HCT116 (cell line): ENCODE results near the gene HEATR5A. TPM values are rescaled to one million over a fixed set of nuclear protein-coding genes. Genes with fewer than 3 reads are reported as not detected.

Source experiments
- ATAC-seq: fragments of 200-7000 bp; cut with Tn5 transposase; 2 replicates; pipeline ENCODE4 v1.9.1; 2020; ENCODE audit warnings: mild to moderate bottlenecking, moderate library complexity
- BruUV-seq: library from RNA; stranded (reverse); fragments of 400-500 nt; replicated peaks from 2 replicates; lab custom pipeline; 2021; lab: Mats Ljungman, UMichigan
- CTCF ChIA-PET: fragments of 300-600 bp; sonication (Branson Sonifier 250); formaldehyde crosslinking; loops from one replicate; lab custom pipeline; 2021; ENCODE audit warnings: antibody characterized with exemption; lab: Charles Lee
- POLR2A ChIA-PET: fragments of 300-600, 350-600 bp; sonication (Branson Sonifier 250); formaldehyde crosslinking; loops from one replicate; lab custom pipeline; 2021; ENCODE audit warnings: antibody characterized with exemption; lab: Charles Lee
- RAD21 ChIA-PET, 2 experiments: fragments of 300-600 bp; sonication (Branson Sonifier 250); formaldehyde crosslinking; loops; one replicate each; lab custom pipeline; 2023; ENCODE audit warnings: low total read pairs in 2 of 2; ENCODE audit not compliant: uncharacterized antibody in 2 of 2, unreplicated experiment in 2 of 2, low non-redundant PET in 1 of 2; lab: Charles Lee
- DNase-seq: peaks from one replicate; pipeline ENCODE4 v3.0.0-alpha.2; 2010; ENCODE audit warnings: low read depth, low spot score
- H2AFZ ChIP-seq: fragments of 200-600 bp; shearing (Covaris generic), sonication (generic); 2 replicates; pipeline ENCODE4 v1.6.1; 2017; ENCODE audit warnings: low read depth, mixed run types, mixed read lengths, antibody characterized with exemption, low read length; ENCODE audit not compliant: poor library complexity, severe bottlenecking
- H3K27ac ChIP-seq: 2 replicates; pipeline ENCODE4 v1.5.1; 2012; ENCODE audit warnings: low read depth, low read length
- H3K27me3 ChIP-seq: fragments of 200-600 bp; sonication (generic); 2 replicates; pipeline ENCODE4 v1.6.1; 2016; ENCODE audit warnings: mixed run types, low read length, mixed read lengths; ENCODE audit not compliant: insufficient read depth
- H3K36me3 ChIP-seq, 2 experiments: fragments of 200-500 bp in 1 of 2; fragments of 200-600 bp in 1 of 2; sonication (Bioruptor generic) in 1 of 2; sonication (generic) in 1 of 2; 2 replicates each; pipeline versions ENCODE4 v1.5.1 to v1.6.1; 2014 to 2016; ENCODE audit warnings: low read length in 2 of 2, inconsistent platforms in 1 of 2, mixed read lengths in 1 of 2, mixed run types in 1 of 2; ENCODE audit not compliant: insufficient read depth in 2 of 2, control insufficient read depth in 1 of 2
- H3K4me1 ChIP-seq, 2 experiments: fragments of 200-600 bp in 1 of 2; sonication (generic) in 1 of 2; 2 replicates each; pipeline versions ENCODE4 v1.5.1 to v1.6.1; 2012 to 2017; ENCODE audit warnings: low read length in 2 of 2, inconsistent platforms in 1 of 2, mild to moderate bottlenecking in 1 of 2, mixed read lengths in 1 of 2, mixed run types in 1 of 2, moderate library complexity in 1 of 2; ENCODE audit not compliant: insufficient read depth in 2 of 2, control insufficient read depth in 1 of 2
- H3K4me2 ChIP-seq: fragments of 200-600 bp; sonication (generic); 2 replicates; pipeline ENCODE4 v1.6.1; 2017; ENCODE audit warnings: mixed run types, low read length, mixed read lengths
- H3K4me3 ChIP-seq, 2 experiments: fragments of 200-600 bp in 1 of 2; sonication (generic) in 1 of 2; replicated peaks in 1 of 2; 2 replicates each; pipeline ENCODE4 v1.5.1; 2011 to 2016; ENCODE audit warnings: low read length in 2 of 2, control low read depth in 1 of 2, low read depth in 1 of 2, mild to moderate bottlenecking in 1 of 2, mixed read lengths in 1 of 2, mixed run types in 1 of 2
- H3K79me2 ChIP-seq: fragments of 200-600 bp; sonication (generic); 2 replicates; pipeline ENCODE4 v1.6.1; 2017; ENCODE audit warnings: mild to moderate bottlenecking, mixed run types, low read length, moderate library complexity, mixed read lengths; ENCODE audit not compliant: insufficient read depth
- H3K9ac ChIP-seq: fragments of 200-600 bp; sonication (generic); 2 replicates; pipeline ENCODE4 v1.6.1; 2016; ENCODE audit warnings: low read length, mixed read lengths
- H3K9me2 ChIP-seq: fragments of 200-600 bp; sonication (generic), shearing (Covaris generic); 2 replicates; pipeline ENCODE4 v1.6.1; 2017; ENCODE audit warnings: mixed run types, mild to moderate bottlenecking, moderate library complexity; ENCODE audit not compliant: insufficient read depth
- H3K9me3 ChIP-seq, 2 experiments: fragments of 200-500 bp in 1 of 2; fragments of 200-600 bp in 1 of 2; sonication (Bioruptor generic) in 1 of 2; sonication (generic) in 1 of 2; 2 replicates each; pipeline ENCODE4 v1.6.1; 2014 to 2017; ENCODE audit warnings: low read length in 2 of 2, mixed read lengths in 2 of 2, inconsistent platforms in 1 of 2, low read depth in 1 of 2, mild to moderate bottlenecking in 1 of 2, mixed run types in 1 of 2, moderate library complexity in 1 of 2; ENCODE audit not compliant: control insufficient read depth in 1 of 2, insufficient read depth in 1 of 2
- H4K20me1 ChIP-seq: fragments of 200-600 bp; sonication (generic), shearing (Covaris generic); 2 replicates; pipeline ENCODE4 v1.6.1; 2017; ENCODE audit warnings: mixed run types, mild to moderate bottlenecking, moderate library complexity; ENCODE audit not compliant: insufficient read depth
- CEBPB ChIP-seq: IDR thresholded peaks from 2 replicates; pipeline ENCODE4 v1.6.1; 2012; ENCODE audit warnings: low read depth
- ELF1 ChIP-seq: IDR thresholded peaks from 2 replicates; pipeline ENCODE4 v1.6.1; 2012; ENCODE audit warnings: low read depth, borderline replicate concordance
- MAX ChIP-seq: IDR thresholded peaks from 2 replicates; pipeline ENCODE4 v1.6.1; 2012
- POLR2A ChIP-seq: IDR thresholded peaks from 2 replicates; pipeline ENCODE4 v1.7.0; 2011; ENCODE audit warnings: borderline replicate concordance; ENCODE audit not compliant: insufficient read depth, insufficient read length; ENCODE audit errors: extremely low read depth
- YY1 ChIP-seq: IDR thresholded peaks from 2 replicates; pipeline ENCODE4 v1.6.1; 2011; ENCODE audit warnings: low read length, low read depth, moderate library complexity, mild to moderate bottlenecking; ENCODE audit not compliant: insufficient replicate concordance; ENCODE audit errors: extremely low read depth
- ZFX ChIP-seq: fragments of 450-650 bp; IDR thresholded peaks from 2 replicates; pipeline ENCODE4 v1.6.1; 2017
- intact Hi-C: fragments of 100-400 bp; cut with micrococcal nuclease; formaldehyde crosslinking; loops from 2 replicates; pipeline ENCODE4 v1.10.0; 2022
- total RNA-seq: library from RNA; stranded (reverse); gene quantifications from one replicate; pipeline ENCODE4 v1.2.1, GENCODE V29; 2021; ENCODE audit not compliant: unreplicated experiment

Gene HEATR5A
- total RNA-seq, 1 experiment from 2014 or later, result 20.9 TPM

GRCh38 chr14:31391473-31391872, 28.9 kb downstream of the HEATR5A start:
- Histone ChIP-seq H3K27me3 (no peaks in the 10 kb centered on the region), H3K27ac (no peak overlapping the region), H3K79me2 (no peaks in the 10 kb centered on the region), H3K9me2 (no peaks in the 10 kb centered on the region), H4K20me1 (no peaks in the 10 kb centered on the region), H3K36me3 (no peaks in the 10 kb centered on the region), H3K4me2 (no peak overlapping the region), H3K9ac (no peak overlapping the region), H3K9me3 (no peaks in the 10 kb centered on the region), H3K4me3 (no peak overlapping the region), H2AFZ (no peak overlapping the region), H3K4me1 (no peaks in the 10 kb centered on the region)
- DNase-seq (no peak), ATAC-seq (no peak)
- BruUV-seq, result no TSS peak
- TF ChIP-seq POLR2A, result no peak
- TF ChIP-seq ELF1, result no peak
- TF ChIP-seq MAX, result no peak
- TF ChIP-seq YY1, result no peak
- TF ChIP-seq ZFX, result no peak
- RAD21 ChIA-PET, result no interaction called here
- intact Hi-C loops, result no loop called here
- POLR2A ChIA-PET, result no interaction called here
- CTCF ChIA-PET, result no interaction called here

- H3K36me3 ChIP-seq, result no peaks in the 10 kb centered on the region
- H3K4me2 ChIP-seq, result no peak overlapping the region
- no peaks in the 10 kb centered on the region for H3K4me1 ChIP-seq
- no peak for DNase-seq
- H3K27me3 ChIP-seq, result no peaks in the 10 kb centered on the region
- intact Hi-C loops, result no loop called here
- H2AFZ ChIP-seq, result no peak overlapping the region
- ChIA-PET CTCF (no interaction called here), RAD21 (no interaction called here)
- H3K79me2 ChIP-seq, result no peaks in the 10 kb centered on the region
- no peak for TF ChIP-seq CEBPB
- TF ChIP-seq, all 23 proteins: peak for 0
- no peaks in the 10 kb centered on the region for H4K20me1 ChIP-seq
- no peak overlapping the region for H3K9ac ChIP-seq
- H3K9me3 ChIP-seq, result no peaks in the 10 kb centered on the region
- no TSS peak for BruUV-seq
- no peak for ATAC-seq
- H3K4me3 ChIP-seq, result no peak overlapping the region
- no peaks in the 10 kb centered on the region for H3K9me2 ChIP-seq
- POLR2A ChIA-PET, result no interaction called here
- H3K27ac ChIP-seq, result no peak overlapping the region
These were observed 30.4 kb downstream of the HEATR5A start for GRCh38 chr14:31389946-31390345.
